HepG2 (cell line): ENCODE data around the gene ACSS2. TPM values are rescaled to one million over a fixed set of nuclear protein-coding genes. Genes with fewer than 3 reads are reported as not detected.
A peak's percentile ranks its signal among the peaks of the same experiment; 100 is the strongest.

ENCODE experiments used
- CENPT ChIP-seq: sonication (generic); formaldehyde crosslinking; IDR thresholded peaks from 2 replicates; pipeline ENCODE4 v1.8.0; 2022; ENCODE audit warnings: low read depth, mild to moderate bottlenecking, moderate library complexity, missing genetic modification reagents
- ETV5 ChIP-seq: IDR thresholded peaks from 2 replicates; pipeline ENCODE4 v1.6.1; 2018; ENCODE audit warnings: missing biosample characterization, missing genetic modification reagents, inconsistent platforms, borderline replicate concordance
- ETV6 ChIP-seq: sonication (generic); formaldehyde crosslinking; conservative IDR thresholded peaks from 2 replicates; pipeline ENCODE4 v1.4.0; 2020; ENCODE audit warnings: missing genetic modification reagents
- FOXA3 ChIP-seq: IDR thresholded peaks from 2 replicates; pipeline ENCODE4 v1.6.1; 2016; ENCODE audit warnings: missing genetic modification reagents, missing compliant biosample characterization
- HHEX ChIP-seq: IDR thresholded peaks from 2 replicates; pipeline ENCODE4 v1.6.1; 2016; ENCODE audit warnings: control low read depth
- IRX3 ChIP-seq: sonication (generic); formaldehyde crosslinking; IDR thresholded peaks from 2 replicates; pipeline ENCODE4 v1.8.1; 2023; ENCODE audit warnings: mild to moderate bottlenecking, low read depth, missing genetic modification reagents, borderline replicate concordance
- ISX ChIP-seq: sonication (generic); formaldehyde crosslinking; conservative IDR thresholded peaks from 2 replicates; pipeline ENCODE4 v1.5.0; 2020; ENCODE audit warnings: missing genetic modification reagents
- KAT8 ChIP-seq: IDR thresholded peaks from 2 replicates; pipeline ENCODE4 v1.6.1; 2016; ENCODE audit warnings: missing genetic modification reagents, missing compliant biosample characterization
- MED8 ChIP-seq: sonication (generic); formaldehyde crosslinking; IDR thresholded peaks from 2 replicates; pipeline ENCODE4 v1.8.1; 2023; ENCODE audit warnings: mild to moderate bottlenecking, missing genetic modification reagents; ENCODE audit not compliant: insufficient replicate concordance
- NFE2L1 ChIP-seq: sonication (generic); formaldehyde crosslinking; IDR thresholded peaks from 2 replicates; pipeline ENCODE4 v1.4.0; 2020; ENCODE audit warnings: missing genetic modification reagents, mild to moderate bottlenecking, borderline replicate concordance
- RBM22 ChIP-seq: fragments of 200-400 bp; formaldehyde crosslinking; optimal IDR thresholded peaks from 2 replicates; pipeline ENCODE3; 2017; ENCODE audit warnings: mild to moderate bottlenecking, low read length, moderate library complexity
- ZBTB7A ChIP-seq: sonication (generic); formaldehyde crosslinking; IDR thresholded peaks from 2 replicates; pipeline ENCODE4 v1.8.0; 2022; ENCODE audit warnings: mild to moderate bottlenecking, missing genetic modification reagents
- ZNF326 ChIP-seq: sonication (generic); formaldehyde crosslinking; IDR thresholded peaks from 2 replicates; pipeline ENCODE4 v1.4.0; 2020; ENCODE audit warnings: missing genetic modification reagents, borderline replicate concordance
- ZNF350 ChIP-seq: sonication (generic); formaldehyde crosslinking; IDR thresholded peaks from 2 replicates; pipeline ENCODE4 v1.4.0; 2020; ENCODE audit warnings: mild to moderate bottlenecking, low read depth, missing genetic modification reagents, borderline replicate concordance
- ZSCAN21 ChIP-seq: sonication (generic); formaldehyde crosslinking; IDR thresholded peaks from 2 replicates; pipeline ENCODE4 v1.8.0; 2022; ENCODE audit warnings: mild to moderate bottlenecking, missing genetic modification reagents, moderate library complexity, borderline replicate concordance
- polyA plus RNA-seq, 8 experiments: library from polyadenylated mRNA; depleted of rRNA in 3 of 8; stranded (reverse) in 7 of 8; unstranded in 1 of 8; fragments of >200 nt; fragmentation: Illumina TruSeq in 4 of 8; extraction: Trizol in 4 of 8; gene quantifications; 2 replicates each; pipeline versions ENCODE4 v1.2.1 to v1.2.3, GENCODE V29; 2011 to 2016; ENCODE audit warnings: low read depth in 4 of 8, missing spikeins in 1 of 8, mixed read lengths in 1 of 8; ENCODE audit not compliant: insufficient read depth in 1 of 8
- total RNA-seq, 5 experiments: library from RNA; depleted of rRNA; stranded (reverse); fragments of >200 nt; fragmentation: Illumina TruSeq; extraction: Trizol; gene quantifications; 2 replicates each; pipeline ENCODE4 v1.2.3, GENCODE V29; 2016; ENCODE audit warnings: low read depth in 1 of 5
- TF ChIP-seq, protein P1 (sequence below): sonication (generic); formaldehyde crosslinking; IDR thresholded peaks from 2 replicates; pipeline ENCODE4 v1.5.0; 2020; ENCODE audit warnings: mild to moderate bottlenecking, missing genetic modification reagents
- TF ChIP-seq, protein P2 (sequence below): IDR thresholded peaks from 2 replicates; pipeline ENCODE4 v1.6.1; 2016
- TF ChIP-seq, protein P3 (sequence below): sonication (generic); formaldehyde crosslinking; IDR thresholded peaks from 2 replicates; pipeline ENCODE4 v1.5.1; 2020; ENCODE audit warnings: mild to moderate bottlenecking, missing genetic modification reagents
- TF ChIP-seq, protein P4 (sequence below): sonication (generic); formaldehyde crosslinking; IDR thresholded peaks from 2 replicates; pipeline ENCODE4 v1.5.1; 2020; ENCODE audit warnings: missing genetic modification reagents, mild to moderate bottlenecking, borderline replicate concordance

ACSS2 gene
- total and polyA plus RNA-seq, 2 of the 13 experiments (the other 11 are each of a cell fraction or from before 2014, with no cell fraction given), result 72.8 to 89.7 TPM

DNA sequence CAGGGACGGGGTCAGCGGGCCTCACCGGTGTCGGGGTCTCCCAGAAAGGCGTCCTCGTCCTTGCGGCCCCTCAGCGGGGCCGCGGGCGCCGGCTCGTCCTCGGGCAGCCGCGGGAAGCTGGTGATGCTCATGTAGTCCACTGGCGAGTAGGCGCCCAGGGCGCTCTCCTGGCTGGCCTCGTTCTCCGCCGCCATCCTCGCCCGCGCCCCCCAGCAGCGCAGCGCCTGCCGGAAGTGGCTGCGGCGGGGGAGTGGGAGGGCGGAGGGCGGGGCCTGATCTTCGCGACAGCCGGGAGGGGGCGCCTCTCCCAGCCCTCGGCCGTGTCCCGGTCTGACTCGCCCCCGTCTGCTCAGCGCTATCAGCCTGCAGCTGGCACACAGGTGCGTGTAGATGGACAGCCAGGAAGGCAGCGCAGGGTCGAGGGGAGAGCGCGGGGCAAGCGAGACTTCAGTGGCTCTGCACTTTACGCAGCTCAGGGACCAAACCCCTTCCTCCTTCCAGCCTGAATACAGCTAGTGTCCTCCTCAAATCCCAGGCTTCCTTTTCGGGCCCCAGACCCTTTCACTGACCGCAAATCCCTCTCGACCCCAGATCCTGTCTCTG is 3.7 kb upstream of the ACSS2 start, which contains the start of gene GGT7 (continued):
- TF ChIP-seq, protein P1, sequence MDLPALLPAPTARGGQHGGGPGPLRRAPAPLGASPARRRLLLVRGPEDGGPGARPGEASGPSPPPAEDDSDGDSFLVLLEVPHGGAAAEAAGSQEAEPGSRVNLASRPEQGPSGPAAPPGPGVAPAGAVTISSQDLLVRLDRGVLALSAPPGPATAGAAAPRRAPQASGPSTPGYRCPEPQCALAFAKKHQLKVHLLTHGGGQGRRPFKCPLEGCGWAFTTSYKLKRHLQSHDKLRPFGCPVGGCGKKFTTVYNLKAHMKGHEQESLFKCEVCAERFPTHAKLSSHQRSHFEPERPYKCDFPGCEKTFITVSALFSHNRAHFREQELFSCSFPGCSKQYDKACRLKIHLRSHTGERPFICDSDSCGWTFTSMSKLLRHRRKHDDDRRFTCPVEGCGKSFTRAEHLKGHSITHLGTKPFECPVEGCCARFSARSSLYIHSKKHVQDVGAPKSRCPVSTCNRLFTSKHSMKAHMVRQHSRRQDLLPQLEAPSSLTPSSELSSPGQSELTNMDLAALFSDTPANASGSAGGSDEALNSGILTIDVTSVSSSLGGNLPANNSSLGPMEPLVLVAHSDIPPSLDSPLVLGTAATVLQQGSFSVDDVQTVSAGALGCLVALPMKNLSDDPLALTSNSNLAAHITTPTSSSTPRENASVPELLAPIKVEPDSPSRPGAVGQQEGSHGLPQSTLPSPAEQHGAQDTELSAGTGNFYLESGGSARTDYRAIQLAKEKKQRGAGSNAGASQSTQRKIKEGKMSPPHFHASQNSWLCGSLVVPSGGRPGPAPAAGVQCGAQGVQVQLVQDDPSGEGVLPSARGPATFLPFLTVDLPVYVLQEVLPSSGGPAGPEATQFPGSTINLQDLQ (CRISPR knock-in tag), result no peak; the same call in 1 of the 2 replicates
- TF ChIP-seq HHEX (CRISPR knock-in tag) (no peak), ZBTB7A (peak; percentile 93), ZNF326 (no peak), CENPT (0 out of 2 replicates have a peak, but pooled peaks have one; percentile 20), RBM22 (no peak), ZSCAN21 (CRISPR knock-in tag) (peak; percentile 68; the same call in 1 of the 2 replicates), ETV6 (CRISPR knock-in tag) (peak; percentile 64; the same call in 1 of the 2 replicates), ETV5 (CRISPR knock-in tag) (peak; percentile 100), ZNF350 (CRISPR knock-in tag) (peak; percentile 41), IRX3 (CRISPR knock-in tag) (no peak), KAT8 (CRISPR knock-in tag) (peak; percentile 96), NFE2L1 (CRISPR knock-in tag) (no peak), MED8 (CRISPR knock-in tag) (peak; percentile 70), FOXA3 (CRISPR knock-in tag) (peak; percentile 84), ISX (no peak)
- TF ChIP-seq, protein P2, sequence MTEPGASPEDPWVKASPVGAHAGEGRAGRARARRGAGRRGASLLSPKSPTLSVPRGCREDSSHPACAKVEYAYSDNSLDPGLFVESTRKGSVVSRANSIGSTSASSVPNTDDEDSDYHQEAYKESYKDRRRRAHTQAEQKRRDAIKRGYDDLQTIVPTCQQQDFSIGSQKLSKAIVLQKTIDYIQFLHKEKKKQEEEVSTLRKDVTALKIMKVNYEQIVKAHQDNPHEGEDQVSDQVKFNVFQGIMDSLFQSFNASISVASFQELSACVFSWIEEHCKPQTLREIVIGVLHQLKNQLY (CRISPR knock-in tag), result peak; percentile 79
- TF ChIP-seq, protein P3, sequence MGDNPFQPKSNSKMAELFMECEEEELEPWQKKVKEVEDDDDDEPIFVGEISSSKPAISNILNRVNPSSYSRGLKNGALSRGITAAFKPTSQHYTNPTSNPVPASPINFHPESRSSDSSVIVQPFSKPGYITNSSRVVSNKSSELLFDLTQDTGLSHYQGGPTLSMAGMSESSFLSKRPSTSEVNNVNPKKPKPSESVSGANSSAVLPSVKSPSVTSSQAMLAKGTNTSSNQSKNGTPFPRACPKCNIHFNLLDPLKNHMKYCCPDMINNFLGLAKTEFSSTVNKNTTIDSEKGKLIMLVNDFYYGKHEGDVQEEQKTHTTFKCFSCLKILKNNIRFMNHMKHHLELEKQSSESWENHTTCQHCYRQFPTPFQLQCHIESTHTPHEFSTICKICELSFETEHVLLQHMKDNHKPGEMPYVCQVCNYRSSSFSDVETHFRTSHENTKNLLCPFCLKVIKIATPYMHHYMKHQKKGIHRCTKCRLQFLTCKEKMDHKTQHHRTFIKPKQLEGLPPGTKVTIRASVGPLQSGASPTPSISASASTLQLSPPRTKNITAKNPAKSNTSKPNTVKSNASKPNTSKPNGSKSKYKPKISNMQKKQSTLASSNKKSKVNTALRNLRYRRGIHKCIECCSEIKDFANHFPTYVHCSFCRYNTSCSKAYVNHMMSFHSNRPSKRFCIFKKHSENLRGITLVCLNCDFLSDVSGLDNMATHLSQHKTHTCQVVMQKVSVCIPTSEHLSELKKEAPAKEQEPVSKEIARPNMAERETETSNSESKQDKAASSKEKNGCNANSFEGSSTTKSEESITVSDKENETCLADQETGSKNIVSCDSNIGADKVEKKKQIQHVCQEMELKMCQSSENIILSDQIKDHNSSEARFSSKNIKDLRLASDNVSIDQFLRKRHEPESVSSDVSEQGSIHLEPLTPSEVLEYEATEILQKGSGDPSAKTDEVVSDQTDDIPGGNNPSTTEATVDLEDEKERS (CRISPR knock-in tag), result peak; percentile 84; the same call in 1 of the 2 replicates
- TF ChIP-seq, protein P4, sequence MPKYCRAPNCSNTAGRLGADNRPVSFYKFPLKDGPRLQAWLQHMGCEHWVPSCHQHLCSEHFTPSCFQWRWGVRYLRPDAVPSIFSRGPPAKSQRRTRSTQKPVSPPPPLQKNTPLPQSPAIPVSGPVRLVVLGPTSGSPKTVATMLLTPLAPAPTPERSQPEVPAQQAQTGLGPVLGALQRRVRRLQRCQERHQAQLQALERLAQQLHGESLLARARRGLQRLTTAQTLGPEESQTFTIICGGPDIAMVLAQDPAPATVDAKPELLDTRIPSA (CRISPR knock-in tag), result no peak
